ENCODE data around the gene PRPF8.
"Not testable (repeated sequence)": the region's sequence is repeated elsewhere in the genome, so short reads cannot be mapped to it uniquely, and the experiment has no call there.

Gene PRPF8

DNA sequence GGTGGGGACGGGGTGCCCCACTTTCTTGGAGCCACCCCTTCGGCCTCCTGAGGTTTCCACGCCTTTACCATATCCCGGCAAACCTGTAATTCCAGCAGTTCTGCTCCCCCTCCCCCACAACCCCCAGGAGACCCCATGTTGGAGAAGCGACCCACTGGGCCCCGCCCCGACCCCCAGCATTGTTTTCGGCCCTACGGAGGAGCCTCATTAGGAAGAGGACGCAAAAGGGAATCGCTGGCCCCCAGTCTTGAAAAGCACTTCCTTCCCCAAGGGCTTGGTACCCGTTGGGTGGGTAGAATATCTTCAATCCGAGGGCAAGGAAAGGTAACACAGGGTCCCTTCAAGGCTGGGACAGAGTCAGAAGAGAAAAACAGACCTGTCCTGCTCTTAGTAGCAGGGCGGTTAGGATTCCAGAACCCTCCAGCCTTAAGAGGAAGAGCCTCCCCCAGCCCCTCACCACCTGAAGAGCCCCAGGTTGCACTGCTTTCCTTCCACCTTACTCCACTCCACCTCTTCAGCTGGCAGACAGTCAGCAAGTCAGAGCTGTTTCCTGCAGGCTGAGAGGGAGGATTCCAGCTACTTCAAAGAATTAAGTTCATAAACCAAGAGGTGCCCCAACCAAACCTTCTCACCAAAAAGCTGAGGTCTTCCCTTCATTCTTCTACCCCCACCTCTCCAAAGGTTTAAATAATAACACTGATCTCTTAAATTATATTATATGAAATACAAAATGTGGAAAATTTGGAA is 26.3 kb upstream of the PRPF8 start:
- peak overlapping the region; percentile 61 to 86 for H3K27ac ChIP-seq
- peak overlapping the region; percentile 84 for H3K4me3 ChIP-seq
- no peak for DNase-seq (ENCODE audit: low spot score)
- no peak for TF ChIP-seq CTCF (IDR thresholded peaks at IDR 0.05)

- no peak for TF ChIP-seq CTCF (IDR thresholded peaks at IDR 0.05)
- Histone ChIP-seq H3K27ac (peak within 1 kb of the TSS; percentile 61 to 86), H3K4me3 (peak within 1 kb of the TSS; percentile 84)
- peak; percentile 89 for DNase-seq (ENCODE audit: low spot score)
Measured at GRCh38 chr17:1709971-1710806, 25.5 kb upstream of the PRPF8 start, which contains the start of gene TLCD2. TLCD2 (minus strand) TSS chr17:1710377; CDS start chr17:1710242, 135 bp downstream.

- no peak for TF ChIP-seq CTCF (IDR thresholded peaks at IDR 0.05)
- DNase-seq (ENCODE audit: low spot score), result no peak
- H3K4me3 ChIP-seq, result peak overlapping the region; percentile 84
- peak overlapping the region; percentile 61 to 86 for H3K27ac ChIP-seq
Measured at GRCh38 chr17:1709403-1709951, 24.8 kb upstream of the PRPF8 start.

DNA sequence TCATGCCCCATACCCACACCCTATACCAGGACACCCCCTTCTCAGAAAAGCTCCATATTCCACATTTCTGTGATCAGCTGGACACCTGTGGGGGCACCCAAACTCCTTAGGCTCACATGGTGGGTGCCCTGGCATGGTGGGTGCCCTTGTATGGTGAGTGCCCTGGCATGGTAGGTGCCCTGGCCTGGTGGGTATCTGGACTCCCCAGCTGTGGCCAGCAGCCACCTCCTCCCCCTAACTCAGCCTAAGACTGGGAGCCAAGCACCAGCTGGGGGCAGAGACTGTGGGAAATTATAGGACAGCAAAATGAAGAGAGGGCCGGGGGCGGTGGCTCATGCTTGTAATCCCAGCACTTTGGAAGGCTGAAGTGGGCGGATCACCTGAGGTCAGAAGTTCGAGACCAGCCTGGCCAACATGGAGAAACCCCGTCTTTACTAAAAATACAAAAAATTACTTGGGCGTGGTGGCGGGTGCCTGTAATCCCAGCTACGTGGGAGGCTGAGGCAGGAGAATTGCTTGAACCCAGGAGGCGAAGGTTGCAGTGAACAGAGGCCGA is 24.2 kb upstream of the PRPF8 start:
- not testable (repeated sequence) for H3K27ac ChIP-seq; DNase-seq (ENCODE audit: low spot score); H3K4me3 ChIP-seq

GRCh38 chr17:1707107-1707506 is 22.4 kb upstream of the PRPF8 start:
- Histone ChIP-seq H3K4me3 (no peak overlapping the region), H3K27ac (no peak overlapping the region)
- no peak for DNase-seq (ENCODE audit: low spot score)
- no peak for TF ChIP-seq CTCF (IDR thresholded peaks at IDR 0.05)

DNA sequence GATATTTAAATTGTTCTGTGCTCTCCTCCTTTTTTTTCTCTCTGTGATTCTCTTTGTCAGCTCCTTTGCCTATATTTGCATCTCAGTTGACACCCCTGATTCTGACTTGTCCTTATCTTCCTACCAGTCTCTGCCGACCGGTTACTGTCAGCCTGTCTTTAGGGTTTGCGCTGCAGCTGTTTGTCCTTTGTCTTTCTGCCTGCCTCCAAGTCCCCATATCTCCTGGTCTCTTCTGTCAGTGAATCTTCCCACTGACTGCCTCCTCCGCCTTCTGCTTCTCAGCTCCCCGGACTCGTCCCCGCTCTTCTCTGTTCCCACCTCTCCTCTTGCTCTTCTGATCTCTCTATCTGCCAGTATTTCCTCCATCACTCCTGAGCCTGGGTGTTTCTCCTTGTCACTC is 20.3 kb upstream of the PRPF8 start:
- H3K27ac ChIP-seq, result no peak overlapping the region
- no peak overlapping the region for H3K4me3 ChIP-seq
- TF ChIP-seq CTCF (IDR thresholded peaks at IDR 0.05), result no peak
- DNase-seq (ENCODE audit: low spot score), result no peak

GRCh38 chr17:1703063-1703462 is 18.4 kb upstream of the PRPF8 start:
- no peak overlapping the region for H3K27ac ChIP-seq
- no peak for DNase-seq (ENCODE audit: low spot score)
- TF ChIP-seq CTCF (IDR thresholded peaks at IDR 0.05), result no peak
- H3K4me3 ChIP-seq, result no peak overlapping the region

GRCh38 chr17:1699891-1700290 is 15.2 kb upstream of the PRPF8 start:
- H3K27ac ChIP-seq; H3K4me3 ChIP-seq; DNase-seq (ENCODE audit: low spot score): not testable (repeated sequence)

Data from coronary artery (tissue), 2 donors.